Measurements from ENCODE around the gene PUDP. TPM values are rescaled to one million over a fixed set of nuclear protein-coding genes. Genes with fewer than 3 reads are reported as not detected.

PUDP gene
- total RNA-seq, 1 donor from 2014 or later = 75.8 TPM

DNA sequence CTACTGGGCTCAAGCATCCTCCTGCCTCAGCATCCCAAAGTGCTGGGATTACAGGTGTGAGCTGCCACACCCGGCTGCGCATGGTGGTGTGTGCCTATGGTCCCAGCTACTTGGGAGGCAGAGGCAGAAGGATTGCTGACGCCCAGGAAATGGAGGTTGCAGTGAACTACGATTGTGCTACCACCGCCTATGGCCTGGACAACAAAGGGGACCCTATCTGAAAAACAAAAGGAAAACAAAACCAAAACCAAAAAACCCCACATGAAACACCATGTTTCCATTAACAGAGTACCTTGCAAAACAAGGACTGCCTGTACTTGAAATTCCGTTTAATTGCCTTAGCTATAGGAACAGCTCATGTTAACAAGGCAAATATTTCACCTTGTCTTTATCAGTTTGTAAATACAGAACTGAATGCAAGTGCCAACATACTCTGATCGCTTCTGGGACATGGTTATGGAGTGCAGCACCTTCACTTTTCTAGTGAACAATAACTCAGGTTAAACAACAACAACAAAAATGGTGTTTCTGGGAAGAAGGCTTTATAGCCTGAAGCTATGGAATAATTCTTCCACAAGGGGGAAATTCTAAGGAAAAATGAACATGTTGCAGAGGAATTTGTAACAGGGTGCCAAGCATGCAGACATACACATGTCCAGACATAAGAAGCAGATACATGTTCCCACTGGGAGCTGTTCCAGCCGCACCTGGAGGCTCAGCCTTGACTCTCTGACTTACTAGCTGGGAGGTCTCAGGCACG, 73.6 kb downstream of the PUDP start:
- H3K36me3 Mint-ChIP-seq (ENCODE audit: low read depth) = peaks cover 8% of the 10 kb centered on the region
- peaks cover 9% of the 10 kb centered on the region for H3K4me1 Mint-ChIP-seq
- no peaks in the 10 kb centered on the region for H3K27me3 Mint-ChIP-seq (ENCODE audit: low read depth)
- no peaks in the 10 kb centered on the region for H3K9me3 Mint-ChIP-seq
- no peak overlapping the region for H3K4me3 Mint-ChIP-seq
- no peak overlapping the region for H3K27ac Mint-ChIP-seq (ENCODE audit: unreplicated experiment)
- no peak for DNase-seq (ENCODE audit: low read depth, low spot score)
- TF ChIP-seq, protein P1, sequence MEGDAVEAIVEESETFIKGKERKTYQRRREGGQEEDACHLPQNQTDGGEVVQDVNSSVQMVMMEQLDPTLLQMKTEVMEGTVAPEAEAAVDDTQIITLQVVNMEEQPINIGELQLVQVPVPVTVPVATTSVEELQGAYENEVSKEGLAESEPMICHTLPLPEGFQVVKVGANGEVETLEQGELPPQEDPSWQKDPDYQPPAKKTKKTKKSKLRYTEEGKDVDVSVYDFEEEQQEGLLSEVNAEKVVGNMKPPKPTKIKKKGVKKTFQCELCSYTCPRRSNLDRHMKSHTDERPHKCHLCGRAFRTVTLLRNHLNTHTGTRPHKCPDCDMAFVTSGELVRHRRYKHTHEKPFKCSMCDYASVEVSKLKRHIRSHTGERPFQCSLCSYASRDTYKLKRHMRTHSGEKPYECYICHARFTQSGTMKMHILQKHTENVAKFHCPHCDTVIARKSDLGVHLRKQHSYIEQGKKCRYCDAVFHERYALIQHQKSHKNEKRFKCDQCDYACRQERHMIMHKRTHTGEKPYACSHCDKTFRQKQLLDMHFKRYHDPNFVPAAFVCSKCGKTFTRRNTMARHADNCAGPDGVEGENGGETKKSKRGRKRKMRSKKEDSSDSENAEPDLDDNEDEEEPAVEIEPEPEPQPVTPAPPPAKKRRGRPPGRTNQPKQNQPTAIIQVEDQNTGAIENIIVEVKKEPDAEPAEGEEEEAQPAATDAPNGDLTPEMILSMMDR (conservative IDR thresholded peaks at IDR 0.05) = peak; percentile 48

DNA sequence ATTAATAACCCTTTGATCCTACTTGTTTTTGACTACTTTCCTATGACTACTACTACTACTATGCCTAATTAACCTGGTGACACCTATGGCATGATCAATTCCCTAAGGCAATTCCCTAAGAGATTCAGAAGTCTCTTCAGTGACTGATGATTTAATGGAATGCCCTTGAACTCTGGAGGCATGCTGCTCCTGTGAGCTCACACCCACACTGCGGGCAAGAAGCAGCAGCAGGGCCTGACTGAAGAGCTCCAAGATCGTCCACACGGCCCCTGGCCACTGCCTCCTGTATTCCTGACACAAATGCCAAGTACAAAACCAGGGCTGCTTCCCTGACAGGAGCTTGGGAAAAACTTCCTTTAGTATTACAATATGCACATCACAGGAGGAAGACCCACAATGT, 74.6 kb downstream of the PUDP start:
- H3K9me3 Mint-ChIP-seq = no peaks in the 10 kb centered on the region
- no peak overlapping the region for H3K27ac Mint-ChIP-seq (ENCODE audit: unreplicated experiment)
- H3K36me3 Mint-ChIP-seq (ENCODE audit: low read depth) = peaks cover 15% of the 10 kb centered on the region
- TF ChIP-seq, protein P1 (conservative IDR thresholded peaks at IDR 0.05) = no peak
- H3K4me3 Mint-ChIP-seq = no peak overlapping the region
- H3K27me3 Mint-ChIP-seq (ENCODE audit: low read depth) = no peaks in the 10 kb centered on the region
- no peak for DNase-seq (ENCODE audit: low read depth, low spot score)
- H3K4me1 Mint-ChIP-seq = peaks cover 9% of the 10 kb centered on the region

DNA sequence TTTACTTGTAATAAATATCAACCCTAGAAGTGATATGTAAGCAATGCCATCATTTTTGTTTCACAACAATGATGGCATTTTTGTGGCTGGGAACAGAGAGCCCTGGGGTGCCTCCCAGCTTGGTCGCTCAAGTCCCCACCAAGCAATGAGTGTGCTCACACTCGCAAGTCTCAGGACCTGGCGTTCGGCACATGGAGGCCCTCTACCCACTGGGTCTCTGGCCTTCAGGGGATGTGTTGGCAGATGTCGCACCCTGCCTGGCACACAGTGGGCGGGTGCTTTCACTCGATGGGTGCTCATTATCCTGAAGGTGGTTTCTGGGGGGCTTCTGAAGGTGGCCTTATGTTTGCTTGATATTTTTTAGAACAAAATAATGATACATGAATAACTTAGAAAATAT, 75.1 kb downstream of the PUDP start:
- no peak overlapping the region for H3K27ac Mint-ChIP-seq (ENCODE audit: unreplicated experiment)
- H3K27me3 Mint-ChIP-seq (ENCODE audit: low read depth) = no peaks in the 10 kb centered on the region
- no peaks in the 10 kb centered on the region for H3K9me3 Mint-ChIP-seq
- no peak for DNase-seq (ENCODE audit: low read depth, low spot score)
- TF ChIP-seq, protein P1 (conservative IDR thresholded peaks at IDR 0.05) = no peak
- H3K36me3 Mint-ChIP-seq (ENCODE audit: low read depth) = peaks cover 20% of the 10 kb centered on the region
- peaks cover 7% of the 10 kb centered on the region for H3K4me1 Mint-ChIP-seq
- H3K4me3 Mint-ChIP-seq = no peak overlapping the region

DNA sequence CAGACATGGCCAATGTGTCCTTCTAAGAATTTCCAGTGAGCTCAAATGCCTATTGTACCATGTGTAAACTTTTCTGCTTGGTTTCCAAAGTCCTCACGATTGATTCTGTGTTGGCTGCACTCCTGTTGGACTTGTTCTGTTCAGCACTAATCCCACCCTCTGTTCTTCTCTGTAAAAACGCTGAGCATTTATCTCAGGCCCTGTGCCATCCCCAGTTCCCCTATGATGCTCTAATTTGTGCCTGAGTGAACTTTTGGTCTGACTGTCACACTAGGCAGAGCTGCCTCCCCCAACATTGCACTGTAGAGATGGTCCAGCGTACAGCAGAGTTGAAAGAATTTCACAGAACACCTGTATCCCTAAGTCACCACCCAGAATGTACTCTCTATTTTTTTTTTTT, 76.6 kb downstream of the PUDP start:
- H3K36me3 Mint-ChIP-seq (ENCODE audit: low read depth) = peaks cover 29% of the 10 kb centered on the region
- H3K4me3 Mint-ChIP-seq = no peak overlapping the region
- no peak for DNase-seq (ENCODE audit: low read depth, low spot score)
- peaks cover 2% of the 10 kb centered on the region for H3K9me3 Mint-ChIP-seq
- no peaks in the 10 kb centered on the region for H3K4me1 Mint-ChIP-seq
- TF ChIP-seq, protein P1 (conservative IDR thresholded peaks at IDR 0.05) = no peak
- no peaks in the 10 kb centered on the region for H3K27me3 Mint-ChIP-seq (ENCODE audit: low read depth)
- H3K27ac Mint-ChIP-seq (ENCODE audit: unreplicated experiment) = peak overlapping the region; percentile 20

DNA sequence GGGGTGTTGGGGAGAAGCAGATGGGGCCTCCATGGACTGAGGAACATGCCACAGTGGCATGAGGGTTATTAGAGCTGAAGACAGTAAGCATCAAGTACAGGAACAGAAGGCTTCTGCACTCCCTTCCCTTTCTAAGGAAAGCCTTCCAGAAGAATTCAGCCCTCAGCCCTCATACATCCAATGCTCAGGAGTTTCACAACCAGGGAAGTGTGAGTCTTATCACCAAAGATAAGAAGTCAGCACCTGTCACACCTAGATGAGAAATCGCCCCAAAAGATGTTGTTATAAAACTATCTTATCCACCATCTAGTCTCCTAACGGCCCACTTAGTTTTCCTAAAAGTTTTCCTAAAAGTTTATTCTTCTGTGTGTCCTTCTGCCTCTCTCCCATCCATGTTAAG, 78.4 kb downstream of the PUDP start:
- Mint-ChIP-seq H3K9me3 (peaks cover 2% of the 10 kb centered on the region), H3K27ac (ENCODE audit: unreplicated experiment) (no peak overlapping the region), H3K4me3 (no peak overlapping the region), H3K36me3 (ENCODE audit: low read depth) (peaks cover 36% of the 10 kb centered on the region), H3K27me3 (ENCODE audit: low read depth) (no peaks in the 10 kb centered on the region), H3K4me1 (no peaks in the 10 kb centered on the region)
- TF ChIP-seq, protein P1 (conservative IDR thresholded peaks at IDR 0.05) = no peak
- no peak for DNase-seq (ENCODE audit: low read depth, low spot score)
